ENCODE measurements around the gene IGFL2. TPM values are rescaled to one million over a fixed set of nuclear protein-coding genes. Genes with fewer than 3 reads are reported as not detected.
A peak's percentile ranks its signal among the peaks of the same experiment; 100 is the strongest.

IGFL2 gene
- total and polyA plus RNA-seq, 9 of the 15 experiments (the other 6 are each of a cell fraction or from before 2014, with no cell fraction given): 0.42 to 1.7 (median 0.75) TPM; not detected in 2

DNA sequence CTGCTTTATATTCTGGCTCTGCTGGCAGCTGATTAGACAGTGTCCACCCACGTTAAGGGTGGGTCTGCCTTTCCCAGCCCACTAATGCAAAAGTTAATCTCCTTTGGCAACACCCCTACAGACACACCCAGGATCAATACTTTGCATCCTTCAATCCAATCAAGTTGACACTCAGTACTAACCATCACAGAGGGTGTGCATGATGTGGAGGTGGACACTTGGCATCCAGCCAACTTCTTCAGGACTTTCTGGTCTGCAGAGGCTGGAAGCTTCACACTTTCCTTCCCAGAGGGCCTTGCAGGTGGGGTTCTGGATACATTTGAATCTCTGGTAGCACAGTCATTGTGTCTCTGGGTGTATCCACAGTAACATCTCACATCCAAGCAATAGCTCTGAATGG lies 62.6 kb downstream of the IGFL2 start:
- H3K79me2 ChIP-seq (ENCODE audit: control insufficient read depth, insufficient read depth, low read length): no peaks in the 10 kb centered on the region
- H3K4me3 ChIP-seq: no peak overlapping the region
- no peaks in the 10 kb centered on the region for H3K9me1 ChIP-seq (ENCODE audit: control insufficient read depth, insufficient read depth, low read length)
- H3K27me3 ChIP-seq (ENCODE audit: control insufficient read depth in 2 of 2, insufficient read depth in 2 of 2, low read length in 2 of 2): peaks cover 8 to 24% of the 10 kb centered on the region in 2 experiments; a peak in 4 of 5 replicates
- ATAC-seq (no peak), DNase-seq (ENCODE audit: extremely low read depth in 1 of 4, low spot score in 3 of 4) (peak in 1 of 4 experiments; percentile 34), FAIRE-seq (no peak)
- H3K9ac ChIP-seq (ENCODE audit: insufficient read depth in 1 of 2, low read depth in 2 of 2, low read length in 2 of 2): no peak overlapping the region
- no TSS peak for BruUV-seq (replicated peaks)
- H3K36me3 ChIP-seq (ENCODE audit: control insufficient read depth, insufficient read depth, low read length): no peaks in the 10 kb centered on the region
- peaks cover 0 to 7% of the 10 kb centered on the region in 2 experiments; a peak in 4 of 5 replicates for H3K4me1 ChIP-seq (replicated peaks in 1 of 2; ENCODE audit: control insufficient read depth in 2 of 2, insufficient read depth in 2 of 2, low read length in 2 of 2)
- H2AFZ ChIP-seq (ENCODE audit: low read depth, low read length): no peak overlapping the region
- no peaks in the 10 kb centered on the region; the same call in 1 of the 2 replicates for H4K20me1 ChIP-seq (replicated peaks; ENCODE audit: control insufficient read depth, insufficient read depth, low read length)
- no peak overlapping the region for H3K4me2 ChIP-seq (ENCODE audit: insufficient read depth, low read length)
- in situ Hi-C loops (cut with MboI) (no loop called here), intact Hi-C loops (cut with micrococcal nuclease) (no loop called here)
- POLR2A ChIA-PET: interaction anchor here (0.7 kb wide), 1 partner anchor 10 kb away, joined by 3 read pairs; no protein-coding TSS in a partner anchor
- no peaks in the 10 kb centered on the region; the same call in 1 of the 2 replicates for H3K9me3 ChIP-seq (replicated peaks; ENCODE audit: control insufficient read depth, insufficient read depth, low read depth, low read length)
- no peak overlapping the region for H3K27ac ChIP-seq (ENCODE audit: extremely low read depth, low read depth, low read length)
- WGBS (ENCODE audit: insufficient coverage, low coverage, missing lambda C conversion rate): 0% methylated on average over 1 of the region's 1 CpG
- CTCF ChIA-PET (ENCODE audit: low intra/inter-chr PET ratio): no interaction called here
- TF ChIP-seq ZNF134 (CRISPR knock-in tag; conservative IDR thresholded peaks at IDR 0.05) (peak; percentile 45; the same call in 1 of the 2 replicates), NFIX (CRISPR knock-in tag; IDR thresholded peaks at IDR 0.05; ENCODE audit: low read depth) (peak; percentile 98), NFYB (IDR thresholded peaks at IDR 0.05; ENCODE audit: extremely low read depth, insufficient read length) (no peak), RBFOX2 (IDR thresholded peaks at IDR 0.05; ENCODE audit: low read depth, low read length) (no peak), BRCA1 (IDR thresholded peaks at IDR 0.05) (no peak), BRCA1 (CRISPR knock-in tag; IDR thresholded peaks at IDR 0.05) (no peak), SRSF9 (IDR thresholded peaks at IDR 0.05; ENCODE audit: borderline replicate concordance, low read depth, low read length) (no peak), STAT5A (IDR thresholded peaks at IDR 0.05; ENCODE audit: borderline replicate concordance, low read length) (no peak), JUNB (CRISPR knock-in tag; conservative IDR thresholded peaks at IDR 0.05) (no peak), POLR2G (IDR thresholded peaks at IDR 0.05; ENCODE audit: low read depth, low read length) (no peak), SETDB1 (IDR thresholded peaks at IDR 0.05; ENCODE audit: low read length) (no peak)
- TF ChIP-seq, protein P1, sequence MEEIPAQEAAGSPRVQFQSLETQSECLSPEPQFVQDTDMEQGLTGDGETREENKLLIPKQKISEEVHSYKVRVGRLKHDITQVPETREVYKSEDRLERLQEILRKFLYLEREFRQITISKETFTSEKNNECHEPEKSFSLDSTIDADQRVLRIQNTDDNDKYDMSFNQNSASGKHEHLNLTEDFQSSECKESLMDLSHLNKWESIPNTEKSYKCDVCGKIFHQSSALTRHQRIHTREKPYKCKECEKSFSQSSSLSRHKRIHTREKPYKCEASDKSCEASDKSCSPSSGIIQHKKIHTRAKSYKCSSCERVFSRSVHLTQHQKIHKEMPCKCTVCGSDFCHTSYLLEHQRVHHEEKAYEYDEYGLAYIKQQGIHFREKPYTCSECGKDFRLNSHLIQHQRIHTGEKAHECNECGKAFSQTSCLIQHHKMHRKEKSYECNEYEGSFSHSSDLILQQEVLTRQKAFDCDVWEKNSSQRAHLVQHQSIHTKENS (CRISPR knock-in tag; IDR thresholded peaks at IDR 0.05): no peak
- TF ChIP-seq, protein P2, sequence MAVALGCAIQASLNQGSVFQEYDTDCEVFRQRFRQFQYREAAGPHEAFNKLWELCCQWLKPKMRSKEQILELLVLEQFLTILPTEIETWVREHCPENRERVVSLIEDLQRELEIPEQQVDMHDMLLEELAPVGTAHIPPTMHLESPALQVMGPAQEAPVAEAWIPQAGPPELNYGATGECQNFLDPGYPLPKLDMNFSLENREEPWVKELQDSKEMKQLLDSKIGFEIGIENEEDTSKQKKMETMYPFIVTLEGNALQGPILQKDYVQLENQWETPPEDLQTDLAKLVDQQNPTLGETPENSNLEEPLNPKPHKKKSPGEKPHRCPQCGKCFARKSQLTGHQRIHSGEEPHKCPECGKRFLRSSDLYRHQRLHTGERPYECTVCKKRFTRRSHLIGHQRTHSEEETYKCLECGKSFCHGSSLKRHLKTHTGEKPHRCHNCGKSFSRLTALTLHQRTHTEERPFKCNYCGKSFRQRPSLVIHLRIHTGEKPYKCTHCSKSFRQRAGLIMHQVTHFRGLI (CRISPR knock-in tag; IDR thresholded peaks at IDR 0.05): no peak
- TF ChIP-seq, protein P3, sequence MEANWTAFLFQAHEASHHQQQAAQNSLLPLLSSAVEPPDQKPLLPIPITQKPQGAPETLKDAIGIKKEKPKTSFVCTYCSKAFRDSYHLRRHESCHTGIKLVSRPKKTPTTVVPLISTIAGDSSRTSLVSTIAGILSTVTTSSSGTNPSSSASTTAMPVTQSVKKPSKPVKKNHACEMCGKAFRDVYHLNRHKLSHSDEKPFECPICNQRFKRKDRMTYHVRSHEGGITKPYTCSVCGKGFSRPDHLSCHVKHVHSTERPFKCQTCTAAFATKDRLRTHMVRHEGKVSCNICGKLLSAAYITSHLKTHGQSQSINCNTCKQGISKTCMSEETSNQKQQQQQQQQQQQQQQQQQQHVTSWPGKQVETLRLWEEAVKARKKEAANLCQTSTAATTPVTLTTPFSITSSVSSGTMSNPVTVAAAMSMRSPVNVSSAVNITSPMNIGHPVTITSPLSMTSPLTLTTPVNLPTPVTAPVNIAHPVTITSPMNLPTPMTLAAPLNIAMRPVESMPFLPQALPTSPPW (CRISPR knock-in tag; IDR thresholded peaks at IDR 0.05): no peak
- TF ChIP-seq, protein P4, sequence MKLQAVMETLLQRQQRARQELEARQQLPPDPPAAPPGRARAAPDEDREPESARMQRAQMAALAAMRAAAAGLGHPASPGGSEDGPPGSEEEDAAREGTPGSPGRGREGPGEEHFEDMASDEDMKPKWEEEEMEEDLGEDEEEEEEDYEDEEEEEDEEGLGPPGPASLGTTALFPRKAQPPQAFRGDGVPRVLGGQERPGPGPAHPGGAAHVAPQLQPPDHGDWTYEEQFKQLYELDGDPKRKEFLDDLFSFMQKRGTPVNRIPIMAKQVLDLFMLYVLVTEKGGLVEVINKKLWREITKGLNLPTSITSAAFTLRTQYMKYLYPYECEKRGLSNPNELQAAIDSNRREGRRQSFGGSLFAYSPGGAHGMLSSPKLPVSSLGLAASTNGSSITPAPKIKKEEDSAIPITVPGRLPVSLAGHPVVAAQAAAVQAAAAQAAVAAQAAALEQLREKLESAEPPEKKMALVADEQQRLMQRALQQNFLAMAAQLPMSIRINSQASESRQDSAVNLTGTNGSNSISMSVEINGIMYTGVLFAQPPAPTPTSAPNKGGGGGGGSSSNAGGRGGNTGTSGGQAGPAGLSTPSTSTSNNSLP (IDR thresholded peaks at IDR 0.05; ENCODE audit: borderline replicate concordance, low read depth, low read length): no peak
- TF ChIP-seq, protein P5, sequence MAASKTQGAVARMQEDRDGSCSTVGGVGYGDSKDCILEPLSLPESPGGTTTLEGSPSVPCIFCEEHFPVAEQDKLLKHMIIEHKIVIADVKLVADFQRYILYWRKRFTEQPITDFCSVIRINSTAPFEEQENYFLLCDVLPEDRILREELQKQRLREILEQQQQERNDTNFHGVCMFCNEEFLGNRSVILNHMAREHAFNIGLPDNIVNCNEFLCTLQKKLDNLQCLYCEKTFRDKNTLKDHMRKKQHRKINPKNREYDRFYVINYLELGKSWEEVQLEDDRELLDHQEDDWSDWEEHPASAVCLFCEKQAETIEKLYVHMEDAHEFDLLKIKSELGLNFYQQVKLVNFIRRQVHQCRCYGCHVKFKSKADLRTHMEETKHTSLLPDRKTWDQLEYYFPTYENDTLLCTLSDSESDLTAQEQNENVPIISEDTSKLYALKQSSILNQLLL (CRISPR knock-in tag; IDR thresholded peaks at IDR 0.05; ENCODE audit: borderline replicate concordance): no peak

All from K562 (cell line).